ENCODE results near the gene SGCD.

Gene SGCD

DNA sequence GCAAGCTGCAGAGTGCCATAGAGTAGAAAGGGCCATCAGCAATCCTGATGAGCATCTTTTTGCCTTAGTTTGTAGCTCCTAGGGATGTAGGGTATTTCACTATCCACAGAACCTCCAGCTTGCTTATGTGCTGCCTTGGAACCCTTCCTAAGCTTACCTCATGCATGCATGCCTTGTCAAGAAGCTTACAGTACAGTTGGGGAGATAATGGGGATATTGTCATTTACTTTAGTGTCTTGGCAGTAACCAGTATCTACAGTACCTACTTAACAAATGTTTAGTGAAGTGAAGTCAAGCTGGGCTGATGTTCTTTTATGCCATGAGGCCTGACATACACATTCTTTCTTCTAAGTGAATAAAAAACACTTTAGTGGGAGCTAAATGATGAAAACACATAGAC, 358.5 kb downstream of the SGCD start:
- H3K4me3 ChIP-seq (ENCODE audit: severe bottlenecking) = no peak overlapping the region
- no peak for ATAC-seq (ENCODE audit: low read depth)
- no peak for DNase-seq (ENCODE audit: low spot score)
- H3K9me3 ChIP-seq (ENCODE audit: severe bottlenecking) = no peaks in the 10 kb centered on the region
- no peak overlapping the region for H3K27ac ChIP-seq (ENCODE audit: poor library complexity, severe bottlenecking)
- no peaks in the 10 kb centered on the region for H3K4me1 ChIP-seq (ENCODE audit: insufficient read depth, poor library complexity, severe bottlenecking)
- H3K27me3 ChIP-seq (ENCODE audit: insufficient read depth, poor library complexity, severe bottlenecking) = peaks cover 16% of the 10 kb centered on the region
- TF ChIP-seq CTCF (IDR thresholded peaks at IDR 0.05; ENCODE audit: poor library complexity, severe bottlenecking) = no peak
- no peaks in the 10 kb centered on the region for H3K36me3 ChIP-seq (ENCODE audit: low read depth)

DNA sequence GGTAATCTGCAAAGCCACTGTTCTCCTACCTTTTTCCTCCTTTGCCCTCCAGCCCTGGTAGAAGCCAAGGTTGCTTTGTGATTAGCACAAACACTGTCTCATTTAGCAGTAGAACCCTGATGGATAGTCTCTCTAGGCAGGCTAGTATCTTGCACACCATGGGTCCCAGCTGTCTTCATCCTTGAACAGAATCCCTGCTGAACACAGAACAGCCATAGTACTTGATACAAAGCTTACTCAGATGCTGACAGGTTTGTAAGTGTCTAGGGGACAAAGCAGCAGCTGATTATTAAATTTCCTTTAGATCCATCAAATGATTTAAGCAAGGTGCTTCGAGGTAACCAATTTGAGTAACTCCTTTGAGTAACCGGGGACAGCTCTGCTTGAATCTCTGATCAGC, 359.4 kb downstream of the SGCD start:
- peaks cover 16% of the 10 kb centered on the region for H3K27me3 ChIP-seq (ENCODE audit: insufficient read depth, poor library complexity, severe bottlenecking)
- no peaks in the 10 kb centered on the region for H3K4me1 ChIP-seq (ENCODE audit: insufficient read depth, poor library complexity, severe bottlenecking)
- no peak for TF ChIP-seq CTCF (IDR thresholded peaks at IDR 0.05; ENCODE audit: poor library complexity, severe bottlenecking)
- DNase-seq (ENCODE audit: low spot score) (no peak), ATAC-seq (ENCODE audit: low read depth) (no peak)
- H3K36me3 ChIP-seq (ENCODE audit: low read depth) = no peaks in the 10 kb centered on the region
- no peak overlapping the region for H3K27ac ChIP-seq (ENCODE audit: poor library complexity, severe bottlenecking)
- no peaks in the 10 kb centered on the region for H3K9me3 ChIP-seq (ENCODE audit: severe bottlenecking)
- no peak overlapping the region for H3K4me3 ChIP-seq (ENCODE audit: severe bottlenecking)

GRCh38 chr5:156686796-156687195, 359.8 kb downstream of the SGCD start:
- no peak for TF ChIP-seq CTCF (IDR thresholded peaks at IDR 0.05; ENCODE audit: poor library complexity, severe bottlenecking)
- H3K9me3 ChIP-seq (ENCODE audit: severe bottlenecking) = no peaks in the 10 kb centered on the region
- DNase-seq (ENCODE audit: low spot score) = no peak
- ATAC-seq (ENCODE audit: low read depth) = no peak
- peaks cover 16% of the 10 kb centered on the region for H3K27me3 ChIP-seq (ENCODE audit: insufficient read depth, poor library complexity, severe bottlenecking)
- no peaks in the 10 kb centered on the region for H3K36me3 ChIP-seq (ENCODE audit: low read depth)
- no peak overlapping the region for H3K4me3 ChIP-seq (ENCODE audit: severe bottlenecking)
- no peaks in the 10 kb centered on the region for H3K4me1 ChIP-seq (ENCODE audit: insufficient read depth, poor library complexity, severe bottlenecking)
- H3K27ac ChIP-seq (ENCODE audit: poor library complexity, severe bottlenecking) = no peak overlapping the region

DNA sequence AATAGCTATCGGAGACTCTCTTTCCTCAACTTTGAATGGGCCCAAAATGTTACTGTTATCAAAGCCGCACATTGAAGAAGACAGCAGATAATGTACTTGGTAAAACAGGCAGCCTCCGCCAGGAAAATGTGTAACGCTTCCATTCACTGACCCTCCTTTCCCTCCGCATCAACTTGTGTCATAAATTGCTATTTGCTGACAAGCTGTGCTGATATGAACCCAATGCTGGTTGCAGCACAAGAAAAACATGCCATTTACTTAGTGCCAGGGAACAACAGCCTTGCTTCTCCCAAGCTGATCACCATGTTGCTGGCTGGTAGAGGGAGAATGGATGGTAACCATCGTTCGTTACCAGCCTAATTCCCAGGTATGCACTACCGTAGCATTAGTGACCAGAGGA, 360.6 kb downstream of the SGCD start:
- DNase-seq (ENCODE audit: low spot score) (no peak), ATAC-seq (ENCODE audit: low read depth) (no peak)
- no peak for TF ChIP-seq CTCF (IDR thresholded peaks at IDR 0.05; ENCODE audit: poor library complexity, severe bottlenecking)
- Histone ChIP-seq H3K27ac (ENCODE audit: poor library complexity, severe bottlenecking) (no peak overlapping the region), H3K27me3 (ENCODE audit: insufficient read depth, poor library complexity, severe bottlenecking) (peaks cover 16% of the 10 kb centered on the region), H3K9me3 (ENCODE audit: severe bottlenecking) (no peaks in the 10 kb centered on the region), H3K4me1 (ENCODE audit: insufficient read depth, poor library complexity, severe bottlenecking) (no peaks in the 10 kb centered on the region), H3K4me3 (ENCODE audit: severe bottlenecking) (no peak overlapping the region), H3K36me3 (ENCODE audit: low read depth) (no peaks in the 10 kb centered on the region)

DNA sequence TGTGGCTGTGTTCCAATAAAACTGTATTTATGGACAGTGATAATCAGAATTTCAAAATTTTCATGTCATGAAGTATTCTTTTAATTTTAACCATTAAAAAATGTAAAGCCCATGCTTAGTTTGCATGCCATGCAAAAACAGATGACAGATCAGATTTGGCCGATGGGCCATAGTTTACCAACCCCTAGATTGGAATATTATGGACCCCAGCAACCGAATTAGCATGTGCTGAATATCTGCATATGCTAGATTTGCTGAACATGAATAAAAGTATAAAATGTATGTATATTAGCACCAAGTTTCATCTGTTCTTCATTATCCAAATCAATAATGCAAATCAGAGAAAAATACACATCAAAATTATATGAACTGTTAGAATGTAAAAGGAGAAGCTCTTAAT, 364.6 kb downstream of the SGCD start:
- DNase-seq (ENCODE audit: low spot score) = no peak
- Histone ChIP-seq H3K4me3 (ENCODE audit: severe bottlenecking) (no peak overlapping the region), H3K36me3 (ENCODE audit: low read depth) (no peaks in the 10 kb centered on the region), H3K27ac (ENCODE audit: poor library complexity, severe bottlenecking) (no peak overlapping the region), H3K27me3 (ENCODE audit: insufficient read depth, poor library complexity, severe bottlenecking) (peaks cover 16% of the 10 kb centered on the region), H3K4me1 (ENCODE audit: insufficient read depth, poor library complexity, severe bottlenecking) (no peaks in the 10 kb centered on the region), H3K9me3 (ENCODE audit: severe bottlenecking) (peaks cover 3% of the 10 kb centered on the region)
- no peak for ATAC-seq (ENCODE audit: low read depth)
- TF ChIP-seq CTCF (IDR thresholded peaks at IDR 0.05; ENCODE audit: poor library complexity, severe bottlenecking) = no peak
